HEK293T (cell line): Measurements from ENCODE around the gene HTR1D.

Experiments used
- HDGF ChIP-seq: fragments of 450-650 bp; IDR thresholded peaks from 2 replicates; pipeline ENCODE4 v1.6.1; 2017; ENCODE audit warnings: antibody characterized with exemption, borderline replicate concordance
- SP1 ChIP-seq: fragments of 450-650 bp; IDR thresholded peaks from 2 replicates; pipeline ENCODE4 v1.6.1; 2017
- SUZ12 ChIP-seq: fragments of 450-650 bp; IDR thresholded peaks from 2 replicates; pipeline ENCODE4 v1.6.1; 2016; ENCODE audit warnings: mild to moderate bottlenecking
- TARDBP ChIP-seq: fragments of 450-650 bp; IDR thresholded peaks from 2 replicates; pipeline ENCODE4 v1.6.1; 2016

- no peak for TF ChIP-seq TARDBP
- no peak for TF ChIP-seq HDGF
- TF ChIP-seq SUZ12 = no peak
- no peak for TF ChIP-seq SP1
Observed at GRCh38 chr1:23150125-23150524, 67.2 kb downstream of the HTR1D start.
